Stimulated activated naive B cell treated with anti-CD40 and anti-IgM and Interleukin-4, amounts not matched to agents 10 μg/mL and 1 μg/mL and 100 μg/mL, for 72 hours (primary cell): ENCODE data around the gene MAPK10.
"Not testable (repeated sequence)": the region's sequence is repeated elsewhere in the genome, so short reads cannot be mapped to it uniquely, and the experiment has no call there.

Experiments
- ATAC-seq, 2 donors: fragments of 150-1000 bp; cut with Tn5 transposase; replicated peaks; 2 replicates each; pipeline ENCODE4 v1.10.0; 2021; ENCODE audit warnings: moderate library complexity in 1 of 2
- DNase-seq: peaks from one replicate; pipeline ENCODE4 v3.0.0; 2021
- H3K27ac Mint-ChIP-seq: one replicate; pipeline ENCODE4 v1.8.0; 2022; ENCODE audit warnings: mild to moderate bottlenecking, mixed read lengths
- H3K27me3 Mint-ChIP-seq, 2 donors: one replicate each; pipeline ENCODE4 v1.8.0; 2022; ENCODE audit warnings: mixed read lengths in 2 of 2
- H3K36me3 Mint-ChIP-seq, 2 donors: one replicate each; pipeline ENCODE4 v1.8.0; 2022; ENCODE audit warnings: mixed read lengths in 2 of 2, mild to moderate bottlenecking in 1 of 2
- H3K4me1 Mint-ChIP-seq, 2 donors: one replicate each; pipeline ENCODE4 v1.8.0; 2022; ENCODE audit warnings: mixed read lengths in 2 of 2, mild to moderate bottlenecking in 1 of 2
- H3K4me3 Mint-ChIP-seq, 2 donors: one replicate each; pipeline ENCODE4 v1.8.0; 2022; ENCODE audit warnings: mild to moderate bottlenecking in 2 of 2, mixed read lengths in 2 of 2, moderate library complexity in 1 of 2
- H3K9me3 Mint-ChIP-seq, 2 donors: one replicate each; pipeline ENCODE4 v1.8.0; 2022; ENCODE audit warnings: mixed read lengths in 2 of 2, mild to moderate bottlenecking in 1 of 2

The MAPK10 gene

DNA sequence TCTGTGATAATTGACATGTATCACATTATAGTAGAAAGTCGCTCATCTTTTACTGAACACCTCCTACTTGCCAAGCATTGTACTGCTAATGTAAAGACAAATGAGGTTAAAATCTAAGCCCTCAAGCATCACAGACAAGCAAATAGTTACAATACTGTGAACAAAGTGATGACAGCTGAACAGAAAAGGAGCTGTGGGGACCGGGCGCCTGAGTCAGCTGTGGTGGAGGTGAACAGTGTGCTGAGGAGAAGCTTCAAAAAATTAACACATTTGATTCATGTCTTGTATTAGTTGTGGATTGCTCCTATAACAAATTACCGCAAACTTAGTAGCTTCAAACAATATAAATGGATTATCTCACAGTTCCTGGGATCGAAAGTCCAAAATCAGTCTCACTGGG, 124.3 kb downstream of the MAPK10 start:
- Mint-ChIP-seq H3K27me3 (no peaks in the 10 kb centered on the region), H3K27ac (no peak overlapping the region), H3K36me3 (no peaks in the 10 kb centered on the region), H3K4me1 (no peaks in the 10 kb centered on the region), H3K4me3 (no peak overlapping the region), H3K9me3 (peaks cover 3 to 7% of the 10 kb centered on the region in 2 donors)
- DNase-seq = no peak
- ATAC-seq = no peak

DNA sequence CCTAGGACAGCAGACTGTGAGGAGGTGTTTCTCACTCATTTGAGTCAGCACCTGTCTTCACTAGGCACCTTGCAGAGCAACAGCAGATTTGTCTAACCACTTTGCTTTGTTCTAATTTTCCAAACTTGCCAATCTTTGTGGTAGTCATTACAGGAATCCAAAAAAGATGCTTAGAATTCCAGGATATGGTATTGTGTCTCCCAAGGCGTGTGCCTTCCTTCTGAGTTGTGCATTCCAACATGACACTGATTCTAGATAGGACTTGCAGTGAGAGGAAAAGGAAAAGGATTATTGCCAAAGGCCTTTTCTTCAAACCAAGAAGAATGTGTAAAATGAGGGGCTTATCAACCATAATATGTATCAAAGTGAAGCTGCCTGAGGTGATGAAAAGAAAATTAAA, 126.2 kb downstream of the MAPK10 start:
- H3K9me3 Mint-ChIP-seq = peaks cover 3 to 7% of the 10 kb centered on the region in 2 donors
- ATAC-seq (no peak), DNase-seq (no peak)
- no peaks in the 10 kb centered on the region for H3K36me3 Mint-ChIP-seq
- no peak overlapping the region for H3K27ac Mint-ChIP-seq
- H3K4me1 Mint-ChIP-seq = no peaks in the 10 kb centered on the region
- H3K27me3 Mint-ChIP-seq = no peaks in the 10 kb centered on the region
- no peak overlapping the region for H3K4me3 Mint-ChIP-seq

DNA sequence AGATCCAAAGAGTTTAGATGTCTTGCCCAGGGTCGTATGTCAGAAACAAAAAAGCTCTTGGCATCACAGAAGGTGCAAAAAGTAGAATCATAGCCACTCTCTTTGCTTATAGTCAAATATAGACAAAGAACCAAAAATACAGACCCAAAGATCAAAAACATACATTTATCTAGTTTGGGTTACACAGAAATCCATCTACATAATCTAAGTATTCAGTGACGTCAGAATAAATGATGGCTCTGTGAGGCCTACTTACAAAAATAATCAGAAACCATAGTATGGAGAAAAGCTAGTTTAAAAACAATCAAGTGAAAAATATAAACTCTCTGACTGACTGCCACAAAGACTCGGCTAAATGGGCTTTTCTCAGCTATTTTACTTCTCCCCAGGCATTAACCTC, 126.8 kb downstream of the MAPK10 start:
- H3K4me3 Mint-ChIP-seq = no peak overlapping the region
- H3K27ac Mint-ChIP-seq = no peak overlapping the region
- H3K27me3 Mint-ChIP-seq = no peaks in the 10 kb centered on the region
- H3K4me1 Mint-ChIP-seq = no peaks in the 10 kb centered on the region
- peaks cover 0 to 4% of the 10 kb centered on the region in 2 donors for H3K9me3 Mint-ChIP-seq
- ATAC-seq = no peak
- H3K36me3 Mint-ChIP-seq = no peaks in the 10 kb centered on the region
- DNase-seq = no peak

DNA sequence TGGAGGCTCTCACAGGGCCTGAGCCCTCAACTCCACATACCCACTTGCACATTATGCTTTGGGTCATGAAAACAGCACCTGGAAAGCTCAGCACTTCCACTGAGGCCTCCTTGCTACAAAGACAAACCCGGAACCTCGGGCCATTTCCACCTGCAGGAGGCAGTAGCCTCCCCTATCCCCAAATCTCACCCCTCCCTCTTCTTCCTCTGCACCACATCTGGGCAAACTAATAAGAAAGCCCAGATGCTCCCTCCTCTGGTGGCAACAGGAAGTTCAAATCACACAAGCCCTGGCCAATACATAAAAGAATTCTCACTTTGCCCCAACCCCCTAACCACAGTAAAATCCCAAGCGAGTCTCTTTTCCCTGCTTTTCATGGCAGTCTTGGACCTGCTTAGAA, 136.4 kb downstream of the MAPK10 start:
- Mint-ChIP-seq H3K36me3 (no peaks in the 10 kb centered on the region), H3K4me3 (no peak overlapping the region), H3K27ac (no peak overlapping the region), H3K9me3 (no peaks in the 10 kb centered on the region), H3K4me1 (no peaks in the 10 kb centered on the region), H3K27me3 (no peaks in the 10 kb centered on the region)
- DNase-seq (no peak), ATAC-seq (peak; percentile 46 to 52)

DNA sequence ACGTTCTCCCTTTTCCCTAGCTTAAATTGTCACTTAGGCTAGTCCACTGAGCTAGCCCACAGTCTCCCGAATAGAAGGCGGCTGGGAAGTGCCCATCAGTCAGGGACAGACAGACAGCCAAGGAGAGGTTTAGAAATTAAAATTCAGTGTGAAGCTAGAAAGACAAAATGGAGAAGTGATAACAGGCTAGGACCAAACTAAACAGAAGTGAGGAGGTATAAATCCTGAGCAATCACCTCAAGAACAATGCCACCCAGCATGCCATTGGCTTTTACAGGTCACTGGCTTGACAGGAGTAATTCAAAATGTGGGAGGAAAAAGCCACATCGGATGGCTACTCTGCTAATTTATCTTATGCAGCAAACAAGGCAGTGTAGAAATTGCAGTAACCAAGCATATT, 138.9 kb downstream of the MAPK10 start:
- Mint-ChIP-seq H3K36me3 (no peaks in the 10 kb centered on the region), H3K4me3 (no peak overlapping the region), H3K4me1 (no peaks in the 10 kb centered on the region), H3K27me3 (no peaks in the 10 kb centered on the region), H3K9me3 (no peaks in the 10 kb centered on the region), H3K27ac (no peak overlapping the region)
- ATAC-seq (no peak), DNase-seq (no peak)

DNA sequence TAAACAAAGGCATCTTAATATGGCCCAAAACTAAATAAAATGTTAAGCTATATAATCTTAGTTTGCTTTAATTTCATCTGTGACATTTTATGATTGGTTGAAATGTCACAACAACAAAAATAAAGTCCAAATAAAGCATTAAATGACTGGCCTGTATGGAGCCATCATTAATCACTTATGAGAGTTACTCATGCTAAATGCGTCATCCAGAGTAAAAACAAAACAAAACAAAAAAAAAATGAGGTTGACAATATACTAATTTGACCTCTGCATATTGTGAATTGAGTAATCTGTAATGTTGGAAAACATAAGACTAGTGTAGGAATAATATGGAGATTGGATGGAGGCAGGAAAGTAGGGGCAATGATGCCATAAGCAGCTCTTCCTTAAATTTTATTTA, 139.7 kb downstream of the MAPK10 start:
- no peak for ATAC-seq
- Mint-ChIP-seq H3K4me1 (no peaks in the 10 kb centered on the region), H3K36me3 (no peaks in the 10 kb centered on the region), H3K9me3 (peaks cover 2 to 3% of the 10 kb centered on the region in 2 donors), H3K4me3 (no peak overlapping the region), H3K27me3 (no peaks in the 10 kb centered on the region), H3K27ac (no peak overlapping the region)
- no peak for DNase-seq

DNA sequence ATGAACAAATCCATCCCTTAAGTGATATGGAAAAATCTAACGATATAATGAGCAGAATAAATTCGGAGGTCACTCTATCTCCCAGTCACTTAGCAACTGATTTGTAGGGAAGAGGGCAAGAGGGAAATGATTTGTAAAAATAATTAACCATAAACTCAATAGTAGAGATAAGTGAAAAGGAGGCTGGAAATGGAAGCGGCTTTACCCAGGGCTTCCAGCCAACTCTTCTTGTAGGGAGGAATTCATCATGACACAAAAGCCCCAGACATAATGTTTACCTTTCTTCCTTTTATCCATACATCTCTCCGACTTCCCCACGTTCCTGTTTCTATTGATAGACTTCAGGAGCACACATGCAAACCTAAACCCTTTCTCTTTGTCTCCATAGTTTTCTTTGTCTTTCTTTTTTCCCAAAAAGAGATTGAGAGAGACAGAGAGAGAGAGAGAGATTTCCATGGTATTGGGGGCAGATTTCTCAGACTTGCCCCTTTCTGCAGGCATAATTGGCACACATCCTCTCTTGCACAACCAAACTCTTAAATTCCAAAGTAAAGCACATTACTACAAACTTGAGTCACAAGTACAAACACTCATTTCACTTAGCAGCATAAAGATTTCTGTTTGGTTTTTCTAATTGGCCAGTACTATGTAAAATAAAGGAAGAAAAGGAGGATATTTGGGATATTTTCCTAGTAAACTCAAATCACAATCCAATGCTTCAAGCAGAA, 140.9 kb downstream of the MAPK10 start:
- DNase-seq (no peak), ATAC-seq (no peak)
- no peaks in the 10 kb centered on the region for H3K4me1 Mint-ChIP-seq
- no peak overlapping the region for H3K4me3 Mint-ChIP-seq
- H3K9me3 Mint-ChIP-seq = peaks cover 7 to 11% of the 10 kb centered on the region in 2 donors
- no peaks in the 10 kb centered on the region for H3K36me3 Mint-ChIP-seq
- H3K27me3 Mint-ChIP-seq = no peaks in the 10 kb centered on the region
- H3K27ac Mint-ChIP-seq = no peak overlapping the region

DNA sequence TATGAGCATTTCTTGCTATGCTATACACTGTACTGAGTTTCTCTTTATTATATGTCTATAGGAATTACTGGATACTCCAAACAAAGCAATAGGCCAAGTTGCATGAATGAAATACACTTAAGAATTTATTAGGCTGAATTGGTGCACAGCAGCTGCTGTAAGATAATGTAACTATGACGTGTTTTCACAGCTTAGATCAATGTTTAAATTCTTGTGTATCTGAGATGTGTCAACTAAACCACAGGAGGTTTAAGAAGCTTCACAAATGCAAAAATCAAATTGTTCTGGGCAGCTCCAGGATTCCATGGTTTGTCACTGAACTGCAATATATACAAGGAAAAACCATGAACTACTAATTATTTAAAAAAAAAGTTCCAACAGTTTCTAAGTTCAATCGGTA, 156.7 kb downstream of the MAPK10 start:
- H3K36me3 Mint-ChIP-seq = no peaks in the 10 kb centered on the region
- H3K9me3 Mint-ChIP-seq = no peaks in the 10 kb centered on the region
- no peak overlapping the region for H3K27ac Mint-ChIP-seq
- no peaks in the 10 kb centered on the region for H3K4me1 Mint-ChIP-seq
- DNase-seq = no peak
- peaks cover 0 to 2% of the 10 kb centered on the region in 2 donors for H3K27me3 Mint-ChIP-seq
- no peak overlapping the region for H3K4me3 Mint-ChIP-seq
- ATAC-seq = no peak

DNA sequence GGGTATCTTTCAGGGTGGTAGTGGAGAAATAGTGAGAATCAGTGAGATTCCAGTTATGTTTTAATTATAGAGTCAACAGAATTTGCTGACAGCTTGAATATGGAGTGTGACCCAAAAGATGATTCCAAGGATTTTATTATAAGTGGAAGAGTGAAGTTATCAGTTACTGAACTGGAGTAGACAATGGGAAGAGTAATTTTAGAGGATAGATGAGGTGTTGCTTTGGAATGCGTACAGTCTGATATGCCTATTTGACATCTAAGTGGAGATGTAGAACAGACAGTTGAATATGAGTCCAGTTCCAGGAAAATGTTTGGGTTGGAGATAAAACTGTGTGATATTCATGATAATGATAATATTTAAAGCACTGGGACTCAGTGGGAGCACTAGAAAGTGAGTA, 174.2 kb downstream of the MAPK10 start:
- Mint-ChIP-seq H3K4me3 (no peak overlapping the region), H3K9me3 (peaks cover 13 to 14% of the 10 kb centered on the region in 2 donors)

DNA sequence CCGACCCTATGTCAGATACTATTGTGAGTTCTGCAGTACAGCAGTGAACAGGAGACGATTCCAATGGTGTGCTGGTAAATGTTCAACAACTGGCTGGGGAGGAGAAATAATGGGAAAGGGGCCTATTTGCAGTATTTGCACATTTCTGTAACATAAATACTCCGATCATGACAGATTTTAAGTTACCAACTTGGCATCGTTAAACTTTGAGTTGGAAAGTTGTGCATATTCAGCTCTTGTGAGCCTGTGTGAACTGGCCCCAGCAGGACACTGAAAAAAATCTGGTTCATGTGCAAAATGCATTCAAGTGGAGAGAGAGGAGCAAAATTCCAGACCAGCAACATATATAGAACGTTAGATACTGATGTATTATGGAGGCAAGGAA, 175.0 kb downstream of the MAPK10 start:
- Mint-ChIP-seq H3K36me3 (no peaks in the 10 kb centered on the region), H3K27me3 (no peaks in the 10 kb centered on the region), H3K4me1 (no peaks in the 10 kb centered on the region), H3K27ac (no peak overlapping the region), H3K9me3 (peaks cover 9 to 11% of the 10 kb centered on the region in 2 donors), H3K4me3 (no peak overlapping the region)
- DNase-seq = no peak
- ATAC-seq = no peak

More for the DNA sequence above, 174.2 kb downstream of the MAPK10 start:
- ATAC-seq (no peak), DNase-seq (no peak)
- Mint-ChIP-seq H3K27me3 (no peaks in the 10 kb centered on the region), H3K27ac (no peak overlapping the region), H3K36me3 (no peaks in the 10 kb centered on the region), H3K4me1 (no peaks in the 10 kb centered on the region)

DNA sequence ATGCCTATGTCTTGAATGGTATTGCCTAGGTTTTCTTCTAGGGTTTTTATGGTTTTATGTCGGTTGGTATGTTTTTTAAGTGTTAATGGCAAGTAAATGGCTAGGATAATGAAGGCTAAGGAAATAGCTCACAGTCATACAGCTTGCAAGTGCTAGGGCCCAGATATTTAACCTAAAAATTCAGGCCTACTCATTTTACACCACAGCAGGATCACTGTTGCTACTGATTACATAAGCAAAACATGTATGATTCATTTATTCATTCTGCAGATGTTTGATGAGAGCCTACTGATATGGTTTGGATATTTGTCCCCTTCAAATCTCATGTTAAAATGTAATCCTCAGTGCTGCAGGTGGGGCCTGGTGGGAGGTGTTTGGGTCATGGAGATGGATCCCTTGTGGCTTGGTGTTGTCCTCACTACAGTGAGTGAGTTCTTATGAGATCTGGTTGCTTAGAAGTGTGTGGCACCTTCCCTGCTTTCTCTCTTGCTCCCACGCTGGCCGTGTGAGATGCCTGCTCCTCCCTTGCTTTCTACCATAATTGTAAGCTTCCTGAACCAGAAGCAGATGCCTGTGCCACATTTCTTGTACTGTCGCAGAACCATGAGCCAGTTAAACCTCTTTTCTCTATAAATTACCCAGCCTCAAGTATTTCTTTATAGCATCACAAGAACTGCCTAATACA, 175.5 kb downstream of the MAPK10 start:
- Mint-ChIP-seq H3K4me1 (no peaks in the 10 kb centered on the region), H3K27ac (no peak overlapping the region), H3K4me3 (no peak overlapping the region), H3K9me3 (peaks cover 9 to 10% of the 10 kb centered on the region in 2 donors), H3K27me3 (no peaks in the 10 kb centered on the region), H3K36me3 (no peaks in the 10 kb centered on the region)
- no peak for ATAC-seq
- DNase-seq = no peak

DNA sequence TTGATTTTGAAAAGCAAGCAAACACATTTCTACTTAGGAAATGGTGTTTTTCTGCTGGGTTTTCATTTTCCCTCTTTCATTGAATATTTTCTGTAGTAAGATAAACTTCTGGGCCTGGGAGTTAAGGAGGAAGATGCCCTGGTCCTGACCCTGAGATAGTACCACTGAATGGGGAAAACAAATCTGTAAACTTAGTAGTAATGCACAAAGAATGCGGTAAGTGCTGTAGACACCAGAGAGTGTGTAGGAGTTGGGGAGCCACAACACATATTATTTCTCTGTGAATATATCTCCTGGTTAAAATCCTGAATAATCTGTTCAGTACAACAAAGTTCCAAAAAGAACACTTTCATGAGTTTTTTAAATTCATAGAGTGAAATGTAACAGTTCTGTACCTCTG, 178.3 kb downstream of the MAPK10 start:
- Mint-ChIP-seq H3K4me3 (no peak overlapping the region), H3K27me3 (no peaks in the 10 kb centered on the region), H3K36me3 (no peaks in the 10 kb centered on the region), H3K4me1 (no peaks in the 10 kb centered on the region), H3K9me3 (peaks cover 5% of the 10 kb centered on the region in 2 donors), H3K27ac (no peak overlapping the region)
- DNase-seq = no peak
- ATAC-seq = no peak

DNA sequence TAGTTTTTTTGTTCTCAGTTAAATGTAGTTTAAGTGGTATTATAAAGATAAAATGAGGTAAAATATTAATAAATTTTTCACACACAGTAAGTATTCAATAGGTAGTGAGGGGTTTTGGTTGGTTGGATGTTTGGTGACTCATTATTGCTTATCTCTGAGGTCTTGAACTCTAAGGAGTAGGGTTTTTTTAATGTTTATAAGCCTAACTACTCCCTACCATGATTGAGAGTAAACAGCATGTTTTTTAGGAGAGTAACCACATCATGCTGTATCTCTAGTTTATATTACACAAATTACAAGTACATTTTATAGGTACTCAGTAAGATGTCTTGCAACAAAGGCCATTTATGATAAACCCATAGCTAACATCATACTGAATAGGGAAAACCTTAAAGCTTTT, 181.6 kb downstream of the MAPK10 start:
- Mint-ChIP-seq H3K4me3 (no peak overlapping the region), H3K27ac (no peak overlapping the region), H3K36me3 (no peaks in the 10 kb centered on the region), H3K9me3 (peaks cover 5 to 6% of the 10 kb centered on the region in 2 donors), H3K27me3 (no peaks in the 10 kb centered on the region), H3K4me1 (no peaks in the 10 kb centered on the region)
- ATAC-seq (no peak), DNase-seq (no peak)

DNA sequence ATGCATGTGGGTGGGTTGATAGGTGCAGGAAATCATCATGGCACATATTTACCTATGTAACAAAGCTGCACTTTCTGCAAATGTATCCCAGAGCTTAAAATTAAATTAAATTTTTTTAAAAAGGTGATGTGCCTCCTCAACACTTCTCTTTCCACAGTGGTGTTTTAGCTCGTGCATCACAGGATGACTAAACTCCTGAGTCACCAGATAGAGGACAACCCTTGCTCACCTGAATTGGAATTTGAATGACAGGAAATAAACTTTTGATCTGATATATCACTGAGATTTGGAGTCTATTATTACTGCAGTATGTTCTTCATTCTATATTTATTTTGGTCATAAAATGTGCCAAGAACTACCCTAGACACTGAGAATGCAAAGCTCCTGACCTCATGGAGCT, 185.3 kb downstream of the MAPK10 start:
- Mint-ChIP-seq H3K9me3 (peaks cover 4 to 7% of the 10 kb centered on the region in 2 donors), H3K4me1 (no peaks in the 10 kb centered on the region), H3K36me3 (no peaks in the 10 kb centered on the region), H3K27ac (no peak overlapping the region), H3K4me3 (no peak overlapping the region), H3K27me3 (no peaks in the 10 kb centered on the region)
- ATAC-seq (no peak), DNase-seq (no peak)

DNA sequence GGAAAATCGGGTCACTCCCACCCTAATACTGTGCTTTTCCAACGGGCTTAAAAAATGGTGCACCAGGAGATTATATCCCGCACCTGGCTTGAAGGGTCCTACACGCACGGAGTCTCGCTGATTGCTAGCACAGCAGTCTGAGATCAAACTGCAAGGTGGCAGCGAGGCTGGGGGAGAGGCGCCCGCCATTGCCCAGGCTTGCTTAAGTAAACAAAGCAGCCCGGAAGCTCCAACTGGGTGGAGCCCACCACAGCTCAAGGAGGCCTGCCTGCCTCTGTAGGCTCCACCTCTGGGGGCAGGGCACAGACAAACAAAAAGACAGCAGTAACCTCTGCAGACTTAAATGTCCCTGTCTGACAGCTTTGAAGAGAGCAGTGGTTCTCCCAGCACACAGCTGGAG, 191.5 kb downstream of the MAPK10 start:
- H3K36me3 Mint-ChIP-seq, H3K4me1 Mint-ChIP-seq, H3K9me3 Mint-ChIP-seq, H3K27ac Mint-ChIP-seq, ATAC-seq, DNase-seq, H3K27me3 Mint-ChIP-seq, H3K4me3 Mint-ChIP-seq: not testable (repeated sequence)
